ENCODE results near the gene TTC28. TPM values are rescaled to one million over a fixed set of nuclear protein-coding genes. Genes with fewer than 3 reads are reported as not detected.
"Not testable (repeated sequence)": the region's sequence is repeated elsewhere in the genome, so short reads cannot be mapped to it uniquely, and the experiment has no call there.

Gene TTC28
- total RNA-seq, 2 donors from 2014 or later: 94.2 to 170 TPM

DNA sequence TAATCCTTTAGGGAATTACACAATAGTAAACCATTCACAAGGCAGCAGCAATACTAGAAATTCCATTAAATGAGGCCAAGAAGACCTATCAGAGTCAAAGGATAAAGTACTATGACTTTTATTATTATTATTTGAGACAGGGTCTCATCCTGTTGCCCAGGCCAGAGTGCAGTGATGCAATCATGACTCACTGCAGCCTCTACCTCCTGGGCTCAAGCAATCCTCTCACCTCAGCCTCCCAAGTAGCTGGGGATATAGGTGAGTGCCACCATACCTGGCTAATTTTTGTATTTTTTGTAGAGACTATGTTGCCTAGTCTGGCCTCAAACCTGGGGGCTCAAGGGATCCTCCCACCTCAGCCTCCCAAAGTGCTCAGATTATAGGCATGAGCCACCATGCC, 51.8 kb downstream of the TTC28 start:
- H3K27ac ChIP-seq: no peak overlapping the region
- no peaks in the 10 kb centered on the region for H3K9me3 ChIP-seq
- H3K4me3 ChIP-seq: no peak overlapping the region
- TF ChIP-seq, protein P1, sequence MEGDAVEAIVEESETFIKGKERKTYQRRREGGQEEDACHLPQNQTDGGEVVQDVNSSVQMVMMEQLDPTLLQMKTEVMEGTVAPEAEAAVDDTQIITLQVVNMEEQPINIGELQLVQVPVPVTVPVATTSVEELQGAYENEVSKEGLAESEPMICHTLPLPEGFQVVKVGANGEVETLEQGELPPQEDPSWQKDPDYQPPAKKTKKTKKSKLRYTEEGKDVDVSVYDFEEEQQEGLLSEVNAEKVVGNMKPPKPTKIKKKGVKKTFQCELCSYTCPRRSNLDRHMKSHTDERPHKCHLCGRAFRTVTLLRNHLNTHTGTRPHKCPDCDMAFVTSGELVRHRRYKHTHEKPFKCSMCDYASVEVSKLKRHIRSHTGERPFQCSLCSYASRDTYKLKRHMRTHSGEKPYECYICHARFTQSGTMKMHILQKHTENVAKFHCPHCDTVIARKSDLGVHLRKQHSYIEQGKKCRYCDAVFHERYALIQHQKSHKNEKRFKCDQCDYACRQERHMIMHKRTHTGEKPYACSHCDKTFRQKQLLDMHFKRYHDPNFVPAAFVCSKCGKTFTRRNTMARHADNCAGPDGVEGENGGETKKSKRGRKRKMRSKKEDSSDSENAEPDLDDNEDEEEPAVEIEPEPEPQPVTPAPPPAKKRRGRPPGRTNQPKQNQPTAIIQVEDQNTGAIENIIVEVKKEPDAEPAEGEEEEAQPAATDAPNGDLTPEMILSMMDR (IDR thresholded peaks at IDR 0.05): no peak
- DNase-seq (ENCODE audit: low spot score): no peak
- H3K36me3 ChIP-seq: no peaks in the 10 kb centered on the region
- no peaks in the 10 kb centered on the region for H3K4me1 ChIP-seq (ENCODE audit: control insufficient read depth in 1 of 2, low read depth in 2 of 2)
- ATAC-seq (ENCODE audit: insufficient number of reproducible peaks, low FRiP score, low read depth): no peak
- no peaks in the 10 kb centered on the region for H3K27me3 ChIP-seq (replicated peaks; ENCODE audit: insufficient read depth)

- Histone ChIP-seq H3K4me1 (ENCODE audit: control insufficient read depth in 1 of 2, low read depth in 2 of 2) (peaks cover 0 to 6% of the 10 kb centered on the region in 2 donors), H3K27ac (no peak overlapping the region), H3K36me3 (no peaks in the 10 kb centered on the region), H3K4me3 (no peak overlapping the region), H3K9me3 (no peaks in the 10 kb centered on the region), H3K27me3 (replicated peaks; ENCODE audit: insufficient read depth) (no peaks in the 10 kb centered on the region)
- no peak for DNase-seq (ENCODE audit: low spot score)
- TF ChIP-seq, protein P1 (IDR thresholded peaks at IDR 0.05): no peak
- no peak for ATAC-seq (ENCODE audit: insufficient number of reproducible peaks, low FRiP score, low read depth)
Observed at GRCh38 chr22:28620244-28620922, 59.3 kb downstream of the TTC28 start.

GRCh38 chr22:28619236-28619635, 60.4 kb downstream of the TTC28 start:
- H3K9me3 ChIP-seq: no peaks in the 10 kb centered on the region
- peaks cover 0 to 6% of the 10 kb centered on the region in 2 donors for H3K4me1 ChIP-seq (ENCODE audit: control insufficient read depth in 1 of 2, low read depth in 2 of 2)
- ATAC-seq (ENCODE audit: insufficient number of reproducible peaks, low FRiP score, low read depth) (no peak), DNase-seq (ENCODE audit: low spot score) (no peak)
- H3K27me3 ChIP-seq (replicated peaks; ENCODE audit: insufficient read depth): no peaks in the 10 kb centered on the region
- H3K4me3 ChIP-seq: no peak overlapping the region
- TF ChIP-seq, protein P1 (IDR thresholded peaks at IDR 0.05): no peak
- H3K27ac ChIP-seq: no peak overlapping the region
- H3K36me3 ChIP-seq: no peaks in the 10 kb centered on the region

DNA sequence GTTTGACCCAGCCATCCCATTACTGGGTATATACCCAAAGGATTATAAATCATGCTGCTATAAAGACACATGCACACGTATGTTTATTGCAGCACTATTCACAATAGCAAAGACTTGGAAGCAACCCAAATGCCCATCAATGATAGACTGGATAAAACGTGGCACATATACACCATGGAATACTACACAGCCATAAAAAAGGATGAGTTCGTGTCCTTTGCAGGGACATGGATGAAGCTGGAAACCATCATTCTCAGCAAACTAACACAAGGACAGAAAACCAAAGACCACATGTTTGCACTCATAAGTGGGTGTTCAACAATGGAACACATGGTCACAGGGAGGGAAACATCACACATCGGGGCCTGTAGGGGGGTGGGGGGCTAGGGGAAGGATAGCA, 64.2 kb downstream of the TTC28 start:
- not testable (repeated sequence) for H3K27me3 ChIP-seq (replicated peaks; ENCODE audit: insufficient read depth); H3K9me3 ChIP-seq; DNase-seq (ENCODE audit: low spot score); H3K4me1 ChIP-seq (ENCODE audit: control insufficient read depth in 1 of 2, low read depth in 2 of 2); ATAC-seq (ENCODE audit: insufficient number of reproducible peaks, low FRiP score, low read depth); H3K27ac ChIP-seq; H3K36me3 ChIP-seq; H3K4me3 ChIP-seq

GRCh38 chr22:28609921-28610320, 69.7 kb downstream of the TTC28 start:
- Histone ChIP-seq H3K27ac (no peak overlapping the region), H3K4me3 (no peak overlapping the region), H3K27me3 (replicated peaks; ENCODE audit: insufficient read depth) (no peaks in the 10 kb centered on the region), H3K36me3 (no peaks in the 10 kb centered on the region), H3K4me1 (ENCODE audit: control insufficient read depth in 1 of 2, low read depth in 2 of 2) (peaks cover 0 to 22% of the 10 kb centered on the region in 2 donors), H3K9me3 (no peaks in the 10 kb centered on the region)
- TF ChIP-seq, protein P1 (IDR thresholded peaks at IDR 0.05): no peak
- ATAC-seq (ENCODE audit: insufficient number of reproducible peaks, low FRiP score, low read depth) (no peak), DNase-seq (ENCODE audit: low spot score) (no peak)

- peaks cover 0 to 22% of the 10 kb centered on the region in 2 donors for H3K4me1 ChIP-seq (ENCODE audit: control insufficient read depth in 1 of 2, low read depth in 2 of 2)
- ATAC-seq (ENCODE audit: insufficient number of reproducible peaks, low FRiP score, low read depth): no peak
Observed at GRCh38 chr22:28608546-28608945, 71.1 kb downstream of the TTC28 start.

More at GRCh38 chr22:28608546-28608945, 71.1 kb downstream of the TTC28 start:
- TF ChIP-seq, protein P1 (IDR thresholded peaks at IDR 0.05): no peak
- Histone ChIP-seq H3K9me3 (no peaks in the 10 kb centered on the region), H3K27me3 (replicated peaks; ENCODE audit: insufficient read depth) (no peaks in the 10 kb centered on the region), H3K4me3 (no peak overlapping the region), H3K27ac (no peak overlapping the region), H3K36me3 (no peaks in the 10 kb centered on the region)
- DNase-seq (ENCODE audit: low spot score): no peak

Data from thoracic aorta (tissue), 2 donors.